Measurements from ENCODE around the gene CNTN6. TPM values are rescaled to one million over a fixed set of nuclear protein-coding genes. Genes with fewer than 3 reads are reported as not detected.

CNTN6 gene
- total and polyA plus RNA-seq, 2 of the 13 experiments (the other 11 are each of a cell fraction or from before 2014, with no cell fraction given): not detected

GRCh38 chr3:1103525-1103924 lies 10.7 kb downstream of the CNTN6 start:
- DNase-seq (ENCODE audit: low spot score): no peak
- no peak overlapping the region for H3K4me3 ChIP-seq (replicated peaks in 1 of 3; ENCODE audit: insufficient read depth in 1 of 3, low read depth in 2 of 3, low read length in 3 of 3)
- H3K9me3 ChIP-seq (ENCODE audit: low read length): peaks cover 69% of the 10 kb centered on the region
- ChIA-PET POLR2A (no interaction called here), CTCF (ENCODE audit: low intra/inter-chr PET ratio, low total read pairs) (no interaction called here)
- 41% methylated on average over 6 of the region's 6 CpGs for WGBS (ENCODE audit: low lambda C conversion rate)
- H2AFZ ChIP-seq (ENCODE audit: low read length): no peak overlapping the region
- BruUV-seq (replicated peaks): no TSS peak
- FAIRE-seq: no peak
- H3K27ac ChIP-seq (ENCODE audit: extremely low read length, insufficient read depth, low read length): no peak overlapping the region
- no peaks in the 10 kb centered on the region for H3K79me2 ChIP-seq (ENCODE audit: insufficient read depth, low read length)
- TF ChIP-seq GATAD2A (CRISPR knock-in tag; IDR thresholded peaks at IDR 0.05): no peak
- no peak for TF ChIP-seq IRF9 (CRISPR knock-in tag; IDR thresholded peaks at IDR 0.05; ENCODE audit: borderline replicate concordance)
- TF ChIP-seq ZNF383 (CRISPR knock-in tag; IDR thresholded peaks at IDR 0.05; ENCODE audit: borderline replicate concordance): no peak
- no peak for TF ChIP-seq PLRG1 (conservative IDR thresholded peaks at IDR 0.05)
- no peak for TF ChIP-seq ARNTL (CRISPR knock-in tag; IDR thresholded peaks at IDR 0.05)
- no peak for TF ChIP-seq ZNF503 (CRISPR knock-in tag; IDR thresholded peaks at IDR 0.05)
- no peak for TF ChIP-seq ZNF569 (CRISPR knock-in tag; IDR thresholded peaks at IDR 0.05; ENCODE audit: borderline replicate concordance)
- TF ChIP-seq JUN (CRISPR knock-in tag; IDR thresholded peaks at IDR 0.05): no peak
- TF ChIP-seq ARID2 (CRISPR knock-in tag; IDR thresholded peaks at IDR 0.05; ENCODE audit: borderline replicate concordance): no peak
- H3K36me3 ChIP-seq (replicated peaks in 1 of 2; ENCODE audit: control insufficient read depth in 1 of 2, insufficient read depth in 2 of 2, low read length in 2 of 2): no peaks in the 10 kb centered on the region
- in situ Hi-C loops (cut with HindIII; ENCODE audit: extremely low pct_ligation_motif_present, low pct_unique_long_range_greater_than_20kb) (no loop called here), intact Hi-C loops (cut with micrococcal nuclease; ENCODE audit: unreplicated experiment) (no loop called here)
- H3K9ac ChIP-seq (ENCODE audit: insufficient read depth, low read depth, low read length): no peak overlapping the region
- no peaks in the 10 kb centered on the region for H3K27me3 ChIP-seq (ENCODE audit: control insufficient read depth in 1 of 2, insufficient read depth in 2 of 2, low read length in 2 of 2)
- no peaks in the 10 kb centered on the region for H4K20me1 ChIP-seq (ENCODE audit: insufficient read depth, low read length)
- no peaks in the 10 kb centered on the region for H3K4me1 ChIP-seq (ENCODE audit: insufficient read depth, low read length)
- ATAC-seq: no peak
- no peak overlapping the region for H3K4me2 ChIP-seq (ENCODE audit: low read depth, low read length)
